ENCODE results near the gene CDHR1.

CDHR1 gene

DNA sequence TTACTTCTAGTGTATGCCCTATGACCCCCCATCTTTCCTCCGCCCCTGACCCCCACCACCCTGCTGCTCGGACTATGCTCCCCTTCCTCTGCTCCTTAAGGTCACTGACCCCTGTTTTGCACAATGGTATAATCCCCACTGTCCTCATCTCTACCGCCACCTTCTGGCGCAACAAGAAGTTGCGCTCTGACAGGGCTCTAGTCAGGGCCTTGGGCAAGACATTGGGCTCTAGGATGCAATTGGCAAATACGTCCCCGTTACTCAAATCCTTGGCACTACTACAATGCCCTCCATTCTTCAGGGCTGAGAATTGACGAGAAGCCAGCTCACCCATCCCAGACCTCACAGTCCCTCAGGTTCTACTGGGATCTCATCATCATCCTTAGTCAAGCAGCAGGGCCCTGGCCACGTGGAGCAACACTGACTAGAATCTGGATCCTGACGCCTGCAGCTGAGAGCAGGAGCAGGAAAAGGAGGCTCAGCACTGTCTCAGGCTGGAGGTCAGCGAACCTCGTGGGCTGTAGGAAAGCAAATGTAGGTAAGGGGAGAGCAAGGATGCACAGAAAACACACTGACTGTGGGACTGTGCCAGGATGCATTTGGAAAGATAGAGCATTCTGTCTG, 20.4 kb downstream of the CDHR1 start:
- TF ChIP-seq CTCF (IDR thresholded peaks at IDR 0.05; ENCODE audit: insufficient read depth, low read depth, low read length, missing control alignments): peak; percentile 72
- peak; percentile 46 for DNase-seq (ENCODE audit: low read depth)
- H3K4me3 ChIP-seq (ENCODE audit: low read length): no peak overlapping the region

GRCh38 chr10:84216834-84217233, 22.5 kb downstream of the CDHR1 start:
- DNase-seq (ENCODE audit: low read depth): no peak
- no peak for TF ChIP-seq CTCF (IDR thresholded peaks at IDR 0.05; ENCODE audit: insufficient read depth, low read depth, low read length, missing control alignments)
- no peak overlapping the region for H3K4me3 ChIP-seq (ENCODE audit: low read length)

- TF ChIP-seq CTCF (IDR thresholded peaks at IDR 0.05; ENCODE audit: insufficient read depth, low read depth, low read length, missing control alignments): no peak
- no peak for DNase-seq (ENCODE audit: low read depth)
- H3K4me3 ChIP-seq (ENCODE audit: low read length): no peak overlapping the region
Measured at GRCh38 chr10:84217746-84218145, 23.4 kb downstream of the CDHR1 start.

DNA sequence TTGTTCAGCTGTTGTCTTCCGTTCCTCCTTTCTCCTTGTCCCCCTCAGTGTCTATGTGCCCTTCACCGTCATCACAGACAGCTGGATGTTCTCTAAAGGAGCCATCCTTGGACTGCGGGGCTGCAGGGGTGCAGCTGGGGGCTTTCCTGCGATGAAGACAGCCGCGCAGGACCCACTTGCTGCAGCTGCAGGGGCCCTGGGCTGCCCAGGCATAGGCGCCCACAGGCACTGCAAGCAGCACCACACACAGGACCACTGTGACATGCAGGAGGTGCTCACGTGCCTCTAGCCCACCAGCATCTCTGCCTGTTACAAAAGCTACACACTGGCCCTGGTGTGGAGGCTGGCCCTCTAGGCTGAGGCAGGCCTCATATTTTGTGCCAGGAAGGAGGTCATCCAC, 27.6 kb downstream of the CDHR1 start:
- TF ChIP-seq CTCF (IDR thresholded peaks at IDR 0.05; ENCODE audit: insufficient read depth, low read depth, low read length, missing control alignments): no peak

DNA sequence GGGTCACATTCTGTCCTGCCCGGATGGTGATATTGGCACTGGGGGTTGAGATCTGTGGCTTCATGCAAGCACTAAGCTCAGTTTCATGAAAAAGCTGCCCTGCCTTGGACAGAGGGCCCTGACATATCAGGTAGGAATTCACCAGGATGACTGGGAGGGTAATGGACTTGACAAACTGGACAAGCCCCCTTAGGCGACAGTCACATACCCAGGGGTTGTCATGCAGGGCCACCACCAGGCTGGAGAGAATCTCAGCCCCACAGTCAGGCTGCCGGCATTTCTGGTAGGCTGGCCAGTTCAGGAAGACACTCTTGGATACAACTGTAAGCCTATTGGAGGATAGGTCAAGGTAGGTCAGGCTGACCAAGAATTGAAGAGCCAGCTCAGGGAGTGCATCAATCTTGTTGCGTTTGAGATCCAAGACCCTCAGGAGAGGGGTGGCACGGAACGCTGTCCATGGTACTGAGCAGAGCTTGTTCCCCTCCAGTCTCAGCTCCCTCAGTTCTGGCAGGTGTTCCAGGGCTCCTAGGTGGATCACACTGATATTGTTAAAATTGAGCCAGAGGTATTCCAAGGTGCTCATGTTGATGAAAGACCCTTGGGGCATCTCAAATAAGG, 30.2 kb downstream of the CDHR1 start:
- DNase-seq (ENCODE audit: low read depth): peak; percentile 21
- H3K4me3 ChIP-seq (ENCODE audit: low read length): no peak overlapping the region
- TF ChIP-seq CTCF (IDR thresholded peaks at IDR 0.05; ENCODE audit: insufficient read depth, low read depth, low read length, missing control alignments): no peak

More for the DNA sequence above, 27.6 kb downstream of the CDHR1 start:
- no peak for DNase-seq (ENCODE audit: low read depth)
- no peak overlapping the region for H3K4me3 ChIP-seq (ENCODE audit: low read length)

GRCh38 chr10:84225427-84226173, 31.3 kb downstream of the CDHR1 start, which contains the start of gene LRIT2:
Gene LRIT2 (minus strand): TSS chr10:84225544. CDS start chr10:84225520, 24 bp downstream.
- no peak within 1 kb of the TSS for H3K4me3 ChIP-seq (ENCODE audit: low read length)
- TF ChIP-seq CTCF (IDR thresholded peaks at IDR 0.05; ENCODE audit: insufficient read depth, low read depth, low read length, missing control alignments): no peak
- no peak for DNase-seq (ENCODE audit: low read depth)

Data from epithelial cell of esophagus (primary cell).